GM23248 (cell line): Measurements from ENCODE around the gene NEDD9. TPM values are rescaled to one million over a fixed set of nuclear protein-coding genes. Genes with fewer than 3 reads are reported as not detected.
A peak's percentile ranks its signal among the peaks of the same experiment; 100 is the strongest.

ENCODE experiments used
- DNase-seq: peaks from one replicate; pipeline ENCODE4 v3.0.0-alpha.2; 2015
- H2AFZ ChIP-seq: fragments of 200-600 bp; sonication (generic); 2 replicates; pipeline ENCODE4 v1.6.1; 2016; ENCODE audit warnings: antibody characterized with exemption
- H3F3A ChIP-seq: fragments of 200-600 bp; sonication (generic); 2 replicates; pipeline ENCODE4 v1.6.1; 2016; ENCODE audit warnings: mild to moderate bottlenecking, antibody characterized with exemption, mixed run types; ENCODE audit not compliant: insufficient read depth
- H3K27ac ChIP-seq: fragments of 200-600 bp; sonication (generic); 2 replicates; pipeline ENCODE4 v1.5.1; 2016; ENCODE audit warnings: mild to moderate bottlenecking
- H3K27me3 ChIP-seq: fragments of 200-600 bp; sonication (generic); replicated peaks from 2 replicates; pipeline ENCODE4 v1.6.1; 2016; ENCODE audit warnings: mild to moderate bottlenecking; ENCODE audit not compliant: insufficient read depth
- H3K36me3 ChIP-seq: fragments of 200-600 bp; sonication (generic); 2 replicates; pipeline ENCODE4 v1.6.1; 2016; ENCODE audit warnings: low read depth, mild to moderate bottlenecking
- H3K4me1 ChIP-seq: fragments of 200-600 bp; sonication (generic); 2 replicates; pipeline ENCODE4 v1.6.1; 2016; ENCODE audit warnings: mild to moderate bottlenecking; ENCODE audit not compliant: insufficient read depth
- H3K4me2 ChIP-seq: fragments of 200-600 bp; sonication (generic); one replicate; pipeline ENCODE4 v1.6.1; 2016; ENCODE audit warnings: mild to moderate bottlenecking; ENCODE audit not compliant: unreplicated experiment
- H3K4me3 ChIP-seq: fragments of 200-600 bp; sonication (generic); 2 replicates; pipeline ENCODE4 v1.5.1; 2016; ENCODE audit warnings: mild to moderate bottlenecking
- H3K79me2 ChIP-seq: fragments of 200-600 bp; sonication (generic); 2 replicates; pipeline ENCODE4 v1.6.1; 2016; ENCODE audit warnings: mild to moderate bottlenecking; ENCODE audit not compliant: insufficient read depth
- H3K9ac ChIP-seq: fragments of 200-600 bp; sonication (generic); 2 replicates; pipeline ENCODE4 v1.6.1; 2016; ENCODE audit warnings: mild to moderate bottlenecking
- H3K9me2 ChIP-seq: fragments of 200-600 bp; sonication (generic); 2 replicates; pipeline ENCODE4 v1.6.1; 2016; ENCODE audit warnings: mixed run types, mild to moderate bottlenecking, moderate library complexity; ENCODE audit not compliant: insufficient read depth
- H3K9me3 ChIP-seq: fragments of 200-600 bp; sonication (generic); one replicate; pipeline ENCODE4 v1.6.1; 2017; ENCODE audit warnings: low read depth
- H4K20me1 ChIP-seq: fragments of 200-600 bp; sonication (generic); 2 replicates; pipeline ENCODE4 v1.6.0; 2016; ENCODE audit not compliant: insufficient read depth
- EZH2 ChIP-seq: fragments of 200-600 bp; sonication (generic); IDR thresholded peaks from 2 replicates; pipeline ENCODE4 v1.6.1; 2018; ENCODE audit warnings: antibody characterized with exemption, mild to moderate bottlenecking; ENCODE audit not compliant: insufficient read depth, poor library complexity, severe bottlenecking
- EZH2phosphoT487 ChIP-seq: fragments of 200-600 bp; sonication (generic); IDR thresholded peaks from 2 replicates; pipeline ENCODE4 v1.6.1; 2018; ENCODE audit warnings: antibody characterized with exemption, moderate library complexity, mild to moderate bottlenecking, low read depth; ENCODE audit not compliant: insufficient read depth
- WGBS, 2 experiments: methylation state at CpG; one replicate each; pipeline ENCODE4 v1.1.6; 2015 to 2017; ENCODE audit warnings: low lambda C conversion rate in 2 of 2, low coverage in 1 of 2; ENCODE audit errors: missing lambda C conversion rate in 2 of 2; 5-methylcytosine and 5-hydroxymethylcytosine counted together
- in situ Hi-C: fragments of 300-500 bp; cut with MboI; formaldehyde crosslinking; loops from 2 replicates; pipeline ENCODE4 v1.15.0; 2020
- polyA plus RNA-seq: library from polyadenylated mRNA; unstranded; fragments of >200 nt; fragmentation: Nextera tagmentation; extraction: Ambion mirVana; gene quantifications from 2 replicates; pipeline ENCODE4 v1.2.1, GENCODE V29; 2016
- total RNA-seq: library from RNA; depleted of rRNA; stranded (reverse); fragments of >200 nt; shearing (Covaris generic); gene quantifications from 2 replicates; pipeline ENCODE4 v1.2.3, GENCODE V29; 2014

NEDD9 gene
- total and polyA plus RNA-seq, 2 experiments from 2014 or later = 3.0 to 4.2 TPM

DNA sequence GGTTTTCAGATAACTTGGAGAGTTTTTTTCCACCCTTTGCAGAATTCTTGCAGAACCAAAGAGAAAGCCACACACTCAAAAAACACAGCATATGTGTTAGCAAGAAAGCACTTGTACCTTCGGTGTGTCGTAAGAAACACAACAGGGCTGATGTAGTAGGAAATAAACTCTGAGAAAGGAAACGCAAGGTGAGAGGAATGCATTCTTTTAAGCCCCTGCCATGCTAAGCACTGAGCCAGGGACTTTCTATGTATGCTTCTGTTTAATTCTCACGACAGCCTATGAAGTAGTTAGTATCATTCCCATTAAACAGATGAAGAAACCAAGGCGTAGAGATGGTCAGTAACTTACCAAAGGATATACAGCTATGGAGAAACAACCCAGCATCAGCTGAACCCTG is 23.1 kb downstream of the NEDD9 start:
- peak overlapping the region; percentile 1 for H3K4me2 ChIP-seq
- peaks cover 64% of the 10 kb centered on the region for H3K4me1 ChIP-seq
- no peaks in the 10 kb centered on the region for H3K36me3 ChIP-seq
- no peaks in the 10 kb centered on the region for H3K27me3 ChIP-seq
- DNase-seq = no peak
- peaks cover 63% of the 10 kb centered on the region for H3F3A ChIP-seq
- no peaks in the 10 kb centered on the region for H3K9me2 ChIP-seq
- H2AFZ ChIP-seq = no peak overlapping the region
- no peaks in the 10 kb centered on the region for H4K20me1 ChIP-seq
- H3K9ac ChIP-seq = no peak overlapping the region
- no peaks in the 10 kb centered on the region for H3K79me2 ChIP-seq
- in situ Hi-C loops = no loop called here
- no peaks in the 10 kb centered on the region for H3K9me3 ChIP-seq
- 88 to 92% methylated on average over 5 of the region's 5 CpGs for WGBS, 2 experiments
- H3K4me3 ChIP-seq = no peak overlapping the region
- H3K27ac ChIP-seq = peak overlapping the region; percentile 1; the same call in 1 of the 2 replicates
- TF ChIP-seq EZH2 (no peak), EZH2phosphoT487 (no peak)

DNA sequence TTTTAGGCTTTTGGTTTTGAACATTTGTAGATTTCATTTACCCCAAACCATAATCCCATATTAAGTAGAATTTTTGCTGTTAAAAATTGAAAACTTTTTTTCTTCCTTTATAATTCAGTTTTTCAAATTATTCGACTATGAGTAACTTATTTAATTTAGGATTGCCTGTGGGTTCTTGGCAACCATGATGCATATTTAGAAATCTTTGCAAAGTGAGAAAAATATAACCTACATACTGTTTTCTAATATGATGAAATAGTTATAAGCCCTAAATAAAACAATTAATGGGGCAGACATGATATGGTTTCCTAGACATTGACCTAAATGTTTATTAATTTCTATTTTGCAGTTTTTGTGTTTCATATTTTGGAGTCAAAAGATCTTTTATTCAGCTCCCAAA is 23.6 kb downstream of the NEDD9 start:
- H3F3A ChIP-seq = peaks cover 60% of the 10 kb centered on the region
- no peak overlapping the region for H2AFZ ChIP-seq
- no peaks in the 10 kb centered on the region for H4K20me1 ChIP-seq
- no peaks in the 10 kb centered on the region for H3K9me3 ChIP-seq
- in situ Hi-C loops = no loop called here
- H3K27me3 ChIP-seq = no peaks in the 10 kb centered on the region
- WGBS, 2 experiments = 43 to 49% methylated on average over 1 of the region's 1 CpG
- TF ChIP-seq EZH2phosphoT487 (no peak), EZH2 (no peak)
- H3K36me3 ChIP-seq = no peaks in the 10 kb centered on the region
- H3K79me2 ChIP-seq = no peaks in the 10 kb centered on the region
- no peak overlapping the region for H3K9ac ChIP-seq
- peaks cover 61% of the 10 kb centered on the region for H3K4me1 ChIP-seq
- DNase-seq = no peak
- no peaks in the 10 kb centered on the region for H3K9me2 ChIP-seq
- H3K4me2 ChIP-seq = peak overlapping the region; percentile 1
- H3K27ac ChIP-seq = peak overlapping the region; percentile 24
- no peak overlapping the region for H3K4me3 ChIP-seq

DNA sequence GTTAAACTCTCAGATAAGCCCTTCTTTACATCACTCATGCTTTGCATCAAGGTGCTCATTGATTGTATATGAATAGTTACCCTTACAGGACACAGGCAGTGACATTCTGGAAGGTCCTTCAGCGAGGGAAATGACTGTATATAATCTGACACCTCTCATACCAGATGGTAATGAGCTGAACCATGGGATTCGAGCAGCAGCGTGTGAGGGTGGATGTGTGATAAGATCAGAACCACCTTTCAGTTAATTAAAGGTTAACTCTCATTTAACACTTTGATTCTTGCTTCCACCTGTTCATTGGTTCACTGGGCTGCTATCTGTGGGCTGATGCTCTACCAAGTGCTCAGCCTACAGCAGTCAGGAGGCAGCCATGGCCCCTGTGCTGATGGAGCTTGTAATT is 24.2 kb downstream of the NEDD9 start:
- no peaks in the 10 kb centered on the region for H4K20me1 ChIP-seq
- H3K4me1 ChIP-seq = peaks cover 56% of the 10 kb centered on the region
- peak overlapping the region; percentile 1 for H3K4me2 ChIP-seq
- no peak overlapping the region for H3K4me3 ChIP-seq
- H3K9me3 ChIP-seq = no peaks in the 10 kb centered on the region
- TF ChIP-seq EZH2 (no peak), EZH2phosphoT487 (no peak)
- WGBS, 2 experiments = 97 to 98% methylated on average over 3 of the region's 3 CpGs
- no peaks in the 10 kb centered on the region for H3K27me3 ChIP-seq
- peaks cover 54% of the 10 kb centered on the region for H3F3A ChIP-seq
- no peaks in the 10 kb centered on the region for H3K79me2 ChIP-seq
- no peak for DNase-seq
- no peaks in the 10 kb centered on the region for H3K9me2 ChIP-seq
- in situ Hi-C loops = no loop called here
- H2AFZ ChIP-seq = no peak overlapping the region
- H3K36me3 ChIP-seq = no peaks in the 10 kb centered on the region
- peak overlapping the region; percentile 24 for H3K27ac ChIP-seq
- no peak overlapping the region for H3K9ac ChIP-seq

DNA sequence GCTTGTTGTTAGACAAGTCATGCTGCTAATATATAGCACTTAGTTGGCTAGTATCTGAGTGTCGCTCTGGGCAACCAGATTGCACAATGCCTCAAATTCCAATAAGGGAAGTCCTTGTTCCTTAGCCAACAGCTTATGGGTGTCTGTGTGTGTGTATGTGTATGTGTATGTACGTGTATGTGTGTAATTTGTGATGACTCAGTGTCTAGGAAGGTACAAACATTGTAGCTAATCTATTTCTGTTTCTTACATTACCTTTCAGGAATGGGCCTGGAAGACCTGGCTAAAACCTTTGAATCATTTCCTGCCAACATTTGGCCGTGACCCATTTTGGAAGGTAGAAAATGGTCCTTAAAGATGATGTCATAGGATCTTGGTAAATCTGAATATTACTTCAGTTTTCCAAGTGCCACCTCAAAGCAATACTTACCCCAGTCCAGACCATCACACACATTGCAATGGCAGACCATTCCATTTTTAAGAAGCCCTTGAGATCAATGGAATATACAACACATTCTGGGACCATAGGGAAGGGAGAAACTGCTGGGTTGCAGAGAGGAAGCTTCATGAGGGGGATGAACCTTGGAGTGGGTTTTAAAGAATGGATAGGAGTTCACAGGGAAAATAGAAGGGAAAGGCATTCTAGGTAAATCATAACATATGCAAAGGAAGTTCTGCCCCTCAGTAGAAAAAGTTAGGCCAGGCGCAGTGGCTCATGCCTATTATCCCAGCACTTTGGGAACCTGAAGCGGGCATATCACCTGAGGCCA is 25.1 kb downstream of the NEDD9 start:
- H3K4me1 ChIP-seq = peaks cover 47% of the 10 kb centered on the region
- no peaks in the 10 kb centered on the region for H3K79me2 ChIP-seq
- no peaks in the 10 kb centered on the region for H3K9me2 ChIP-seq
- TF ChIP-seq EZH2phosphoT487 (no peak), EZH2 (no peak)
- H3K9ac ChIP-seq = peak overlapping the region; percentile 59
- no peaks in the 10 kb centered on the region for H3K9me3 ChIP-seq
- H2AFZ ChIP-seq = no peak overlapping the region
- 40 to 42% methylated on average over 5 of the region's 5 CpGs for WGBS, 2 experiments
- DNase-seq = peak; percentile 96
- H3K36me3 ChIP-seq = no peaks in the 10 kb centered on the region
- H4K20me1 ChIP-seq = no peaks in the 10 kb centered on the region
- H3K4me2 ChIP-seq = peak overlapping the region; percentile 51
- H3K4me3 ChIP-seq = no peak overlapping the region
- H3F3A ChIP-seq = peaks cover 45% of the 10 kb centered on the region
- peak overlapping the region; percentile 79 for H3K27ac ChIP-seq
- H3K27me3 ChIP-seq = no peaks in the 10 kb centered on the region
- in situ Hi-C loops = no loop called here
